Esophagus muscularis mucosa (tissue), 4 donors: ENCODE measurements around the gene ZNF648. TPM values are rescaled to one million over a fixed set of nuclear protein-coding genes. Genes with fewer than 3 reads are reported as not detected.

Source experiments
- DNase-seq: peaks from one replicate; pipeline ENCODE4 v3.0.0-alpha.2; 2017; ENCODE audit errors: extremely low spot score
- H3K27ac ChIP-seq, 4 donors: fragments of 200-600 bp; sonication (generic); replicated peaks in 1 of 4; 1 replicate in 3 of 4; 2 replicates in 1 of 4; pipeline ENCODE4 v1.5.1; 2016 to 2019; ENCODE audit warnings: mild to moderate bottlenecking in 1 of 4
- H3K27me3 ChIP-seq, 4 donors: fragments of 200-600 bp; sonication (generic); one replicate each; pipeline versions ENCODE4 v1.5.1 to v1.6.0; 2016 to 2019
- H3K36me3 ChIP-seq, 4 donors: fragments of 200-600 bp; sonication (generic); one replicate each; pipeline ENCODE4 v1.5.1; 2016 to 2019
- H3K4me1 ChIP-seq, 4 donors: fragments of 200-600 bp; sonication (generic); one replicate each; pipeline ENCODE4 v1.5.1; 2016 to 2019
- H3K4me3 ChIP-seq, 4 donors: fragments of 200-600 bp; sonication (generic); 1 replicate in 2 of 4; 2 replicates in 2 of 4; pipeline ENCODE4 v1.5.1; 2016 to 2019; ENCODE audit warnings: mild to moderate bottlenecking in 4 of 4, moderate library complexity in 1 of 4
- H3K9me3 ChIP-seq, 4 donors: fragments of 200-600 bp; sonication (generic); 1 replicate in 3 of 4; 2 replicates in 1 of 4; pipeline ENCODE4 v1.5.1; 2016 to 2019
- CTCF ChIP-seq, 3 experiments: fragments of 200-600 bp in 2 of 3; fragments of 450-650 bp in 1 of 3; sonication (generic) in 2 of 3; IDR thresholded peaks; one replicate each; pipeline ENCODE4 v1.5.1; 2017 to 2019; ENCODE audit warnings: antibody characterized with exemption in 3 of 3, mild to moderate bottlenecking in 2 of 3, moderate library complexity in 1 of 3
- EP300 ChIP-seq: sonication (generic); formaldehyde crosslinking; IDR thresholded peaks from one replicate; pipeline ENCODE4 v1.6.1; 2017; ENCODE audit warnings: antibody characterized with exemption
- POLR2A ChIP-seq: fragments of 450-650 bp; IDR thresholded peaks from one replicate; pipeline ENCODE4 v1.6.1; 2017; ENCODE audit warnings: antibody characterized with exemption, moderate library complexity, mild to moderate bottlenecking, low read depth
- POLR2AphosphoS5 ChIP-seq, 2 donors: sonication (generic); formaldehyde crosslinking; IDR thresholded peaks; one replicate each; pipeline ENCODE4 v1.6.1; 2017; ENCODE audit warnings: antibody characterized with exemption in 2 of 2
- WGBS: methylation state at CpG from one replicate; pipeline ENCODE4 v1.1.5; 2018; 5-methylcytosine and 5-hydroxymethylcytosine counted together
- intact Hi-C: fragments of 100-400 bp; cut with DNase I; formaldehyde crosslinking; loops from one replicate; pipeline ENCODE4 v1.15.1; 2023
- total RNA-seq, 4 donors: library from RNA; depleted of rRNA; stranded (reverse); fragments of >200 nt; gene quantifications; one replicate each; pipeline versions ENCODE4 v1.1.0 to v1.2.1, GENCODE V29; 2016

Gene ZNF648
- total RNA-seq, 4 donors from 2014 or later: not detected

GRCh38 chr1:182038220-182038619 lies 23.3 kb downstream of the ZNF648 start:
- TF ChIP-seq POLR2A (no peak), POLR2AphosphoS5 (IDR thresholded peaks at IDR 0.05) (no peak), CTCF (IDR thresholded peaks at IDR 0.05) (no peak), EP300 (no peak)
- no peak overlapping the region for H3K27ac ChIP-seq
- H3K4me3 ChIP-seq: no peak overlapping the region
- 78% methylated on average over 2 of the region's 2 CpGs for WGBS
- no peaks in the 10 kb centered on the region for H3K4me1 ChIP-seq
- H3K27me3 ChIP-seq: no peaks in the 10 kb centered on the region
- intact Hi-C loops: no loop called here
- no peaks in the 10 kb centered on the region for H3K9me3 ChIP-seq
- no peak for DNase-seq
- no peaks in the 10 kb centered on the region for H3K36me3 ChIP-seq

- H3K4me3 ChIP-seq: no peak overlapping the region
- H3K9me3 ChIP-seq: no peaks in the 10 kb centered on the region
- no peak overlapping the region for H3K27ac ChIP-seq
- H3K27me3 ChIP-seq: no peaks in the 10 kb centered on the region
- intact Hi-C loops: no loop called here
- TF ChIP-seq EP300 (no peak), POLR2AphosphoS5 (IDR thresholded peaks at IDR 0.05) (no peak), POLR2A (no peak), CTCF (IDR thresholded peaks at IDR 0.05) (no peak)
- no peak for DNase-seq
- WGBS: 72% methylated on average over 7 of the region's 7 CpGs
- no peaks in the 10 kb centered on the region for H3K36me3 ChIP-seq
- peaks cover 0 to 3% (median 2%) of the 10 kb centered on the region in 4 donors for H3K4me1 ChIP-seq
Observed at GRCh38 chr1:182035097-182035770, 26.3 kb downstream of the ZNF648 start.

- Histone ChIP-seq H3K9me3 (no peaks in the 10 kb centered on the region), H3K27ac (no peak overlapping the region), H3K27me3 (no peaks in the 10 kb centered on the region), H3K4me3 (no peak overlapping the region), H3K36me3 (no peaks in the 10 kb centered on the region), H3K4me1 (peaks cover 3 to 14% (median 13%) of the 10 kb centered on the region in 4 donors)
- no peak for TF ChIP-seq CTCF (IDR thresholded peaks at IDR 0.05)
- no peak for TF ChIP-seq POLR2A
- no peak for TF ChIP-seq EP300
- no peak for TF ChIP-seq POLR2AphosphoS5 (IDR thresholded peaks at IDR 0.05)
- intact Hi-C loops: no loop called here
- whole genome bisulfite sequencing: 50% methylated on average over 1 of the region's 1 CpG
- DNase-seq: no peak
Observed at GRCh38 chr1:182032251-182032650, 29.3 kb downstream of the ZNF648 start.

- no peaks in the 10 kb centered on the region for H3K9me3 ChIP-seq
- intact Hi-C loops: no loop called here
- peak; percentile 99 for DNase-seq
- H3K27me3 ChIP-seq: no peaks in the 10 kb centered on the region
- H3K27ac ChIP-seq: peak overlapping the region; percentile 79 to 88 (median 84)
- TF ChIP-seq POLR2AphosphoS5 (IDR thresholded peaks at IDR 0.05) (peak; percentile 61 to 92), CTCF (IDR thresholded peaks at IDR 0.05) (peak; percentile 65 to 78 (median 67)), EP300 (no peak), POLR2A (peak; percentile 55)
- H3K4me1 ChIP-seq: peaks cover 3 to 14% (median 13%) of the 10 kb centered on the region in 4 donors
- WGBS: 2% methylated on average over 16 of the region's 68 CpGs
- H3K36me3 ChIP-seq: no peaks in the 10 kb centered on the region
- H3K4me3 ChIP-seq: peak overlapping the region; percentile 58 to 75 (median 68)
Observed at GRCh38 chr1:182029379-182030331, 31.9 kb downstream of the ZNF648 start.
